ENCODE measurements around the gene GINS2. TPM values are rescaled to one million over a fixed set of nuclear protein-coding genes. Genes with fewer than 3 reads are reported as not detected.

Gene GINS2
- total RNA-seq, 1 experiment from 2014 or later: 20.2 TPM

GRCh38 chr16:85665929-85666328 is 22.8 kb downstream of the GINS2 start:
- Histone ChIP-seq H3K4me2 (no peak overlapping the region), H3K36me3 (ENCODE audit: low read depth) (peaks cover 26% of the 10 kb centered on the region), H3K79me2 (ENCODE audit: low read depth) (no peaks in the 10 kb centered on the region), H3K4me3 (no peak overlapping the region), H3K27me3 (ENCODE audit: insufficient read depth, low read depth) (no peaks in the 10 kb centered on the region), H4K20me1 (ENCODE audit: insufficient read depth) (peaks cover 38% of the 10 kb centered on the region), H3K27ac (no peak overlapping the region), H2AFZ (no peak overlapping the region), H3F3A (ENCODE audit: insufficient read depth, low read depth) (peaks cover 33% of the 10 kb centered on the region), H3K9me3 (ENCODE audit: insufficient read depth, low read depth) (no peaks in the 10 kb centered on the region), H3K4me1 (replicated peaks; ENCODE audit: insufficient read depth) (no peaks in the 10 kb centered on the region), H3K9me2 (ENCODE audit: insufficient read depth) (no peaks in the 10 kb centered on the region)
- ChIA-PET CTCF (no interaction called here), POLR2A (ENCODE audit: unreplicated experiment) (no interaction called here)
- TF ChIP-seq CTCF (conservative IDR thresholded peaks at IDR 0.05) (no peak), EZH2 (IDR thresholded peaks at IDR 0.05; ENCODE audit: low read depth) (no peak)
- BruUV-seq (replicated peaks): no TSS peak
- intact Hi-C loops (cut with micrococcal nuclease; ENCODE audit: unreplicated experiment): no loop called here
- DNase-seq: no peak

GRCh38 chr16:85665373-85665740 is 23.4 kb downstream of the GINS2 start:
- BruUV-seq (replicated peaks): no TSS peak
- Histone ChIP-seq H3K9me2 (ENCODE audit: insufficient read depth) (no peaks in the 10 kb centered on the region), H3K36me3 (ENCODE audit: low read depth) (peaks cover 21% of the 10 kb centered on the region; the same call in 1 of the 2 replicates), H4K20me1 (ENCODE audit: insufficient read depth) (peaks cover 42% of the 10 kb centered on the region), H3F3A (ENCODE audit: insufficient read depth, low read depth) (peaks cover 29% of the 10 kb centered on the region), H3K9me3 (ENCODE audit: insufficient read depth, low read depth) (no peaks in the 10 kb centered on the region), H3K4me1 (replicated peaks; ENCODE audit: insufficient read depth) (no peaks in the 10 kb centered on the region), H3K4me2 (no peak overlapping the region), H3K27me3 (ENCODE audit: insufficient read depth, low read depth) (no peaks in the 10 kb centered on the region), H3K27ac (no peak overlapping the region), H3K4me3 (no peak overlapping the region), H2AFZ (no peak overlapping the region), H3K79me2 (ENCODE audit: low read depth) (no peaks in the 10 kb centered on the region)
- ChIA-PET POLR2A (ENCODE audit: unreplicated experiment) (no interaction called here), CTCF (no interaction called here)
- TF ChIP-seq CTCF (conservative IDR thresholded peaks at IDR 0.05): no peak
- TF ChIP-seq EZH2 (IDR thresholded peaks at IDR 0.05; ENCODE audit: low read depth): no peak
- intact Hi-C loops (cut with micrococcal nuclease; ENCODE audit: unreplicated experiment): no loop called here
- DNase-seq: no peak

GRCh38 chr16:85664580-85665372 is 24.0 kb downstream of the GINS2 start:
- H3K27me3 ChIP-seq (ENCODE audit: insufficient read depth, low read depth): no peaks in the 10 kb centered on the region
- no peaks in the 10 kb centered on the region for H3K79me2 ChIP-seq (ENCODE audit: low read depth)
- H3K27ac ChIP-seq: no peak overlapping the region
- H3K4me3 ChIP-seq: no peak overlapping the region
- no peaks in the 10 kb centered on the region for H3K9me2 ChIP-seq (ENCODE audit: insufficient read depth)
- ChIA-PET CTCF (no interaction called here), POLR2A (ENCODE audit: unreplicated experiment) (no interaction called here)
- peaks cover 42% of the 10 kb centered on the region for H4K20me1 ChIP-seq (ENCODE audit: insufficient read depth)
- TF ChIP-seq EZH2 (IDR thresholded peaks at IDR 0.05; ENCODE audit: low read depth): no peak
- no peak for TF ChIP-seq CTCF (conservative IDR thresholded peaks at IDR 0.05)
- DNase-seq: no peak
- peaks cover 27% of the 10 kb centered on the region; the same call in 1 of the 2 replicates for H3F3A ChIP-seq (ENCODE audit: insufficient read depth, low read depth)
- H2AFZ ChIP-seq: no peak overlapping the region
- H3K9me3 ChIP-seq (ENCODE audit: insufficient read depth, low read depth): no peaks in the 10 kb centered on the region
- intact Hi-C loops (cut with micrococcal nuclease; ENCODE audit: unreplicated experiment): no loop called here
- peaks cover 15% of the 10 kb centered on the region; the same call in 1 of the 2 replicates for H3K36me3 ChIP-seq (ENCODE audit: low read depth)
- no peak overlapping the region for H3K4me2 ChIP-seq
- no peaks in the 10 kb centered on the region for H3K4me1 ChIP-seq (replicated peaks; ENCODE audit: insufficient read depth)
- BruUV-seq (replicated peaks): no TSS peak
